Measurements from ENCODE around the gene MYO1D.
"Not testable (repeated sequence)": the region's sequence is repeated elsewhere in the genome, so short reads cannot be mapped to it uniquely, and the experiment has no call there.

The MYO1D gene

GRCh38 chr17:32720671-32721070 is 156.3 kb downstream of the MYO1D start:
- no peak for DNase-seq

DNA sequence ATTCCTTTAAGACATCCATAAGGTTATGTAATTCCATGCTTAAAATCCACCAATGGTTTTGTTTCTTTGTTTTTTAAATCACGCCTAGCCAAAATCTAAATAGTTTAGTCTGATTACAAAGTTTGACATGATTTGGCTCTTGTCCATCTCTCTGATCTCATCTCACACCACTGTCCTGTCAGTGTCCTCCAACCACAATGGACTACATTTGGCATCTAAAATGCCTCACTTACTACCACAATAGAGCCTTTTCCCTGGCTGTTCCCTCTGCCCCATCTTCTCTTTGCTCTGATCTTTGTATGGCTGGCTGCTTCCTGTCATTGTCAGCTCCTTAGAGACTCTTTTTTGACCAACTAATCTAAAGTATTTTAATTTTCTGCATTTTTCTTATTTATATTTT is 157.2 kb downstream of the MYO1D start:
- no peak for DNase-seq

DNA sequence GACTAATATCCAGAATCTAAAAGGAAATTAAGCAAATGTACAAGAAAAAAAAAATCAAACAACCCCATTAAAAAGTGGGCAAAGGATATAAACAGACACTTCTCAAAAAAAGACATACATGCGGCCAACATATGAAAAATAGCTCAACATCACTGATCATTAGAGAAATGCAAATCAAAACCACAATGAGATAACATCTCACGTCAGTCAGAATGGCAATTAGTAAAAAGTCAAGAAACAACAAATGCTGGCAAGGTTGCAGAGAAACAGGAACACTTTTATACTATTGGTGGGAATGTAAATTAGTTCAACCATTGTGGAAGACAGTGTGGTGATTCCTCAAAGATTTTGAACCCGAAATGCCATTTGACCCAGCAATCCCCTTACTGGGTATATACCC is 162.0 kb downstream of the MYO1D start:
- DNase-seq: not testable (repeated sequence)

DNA sequence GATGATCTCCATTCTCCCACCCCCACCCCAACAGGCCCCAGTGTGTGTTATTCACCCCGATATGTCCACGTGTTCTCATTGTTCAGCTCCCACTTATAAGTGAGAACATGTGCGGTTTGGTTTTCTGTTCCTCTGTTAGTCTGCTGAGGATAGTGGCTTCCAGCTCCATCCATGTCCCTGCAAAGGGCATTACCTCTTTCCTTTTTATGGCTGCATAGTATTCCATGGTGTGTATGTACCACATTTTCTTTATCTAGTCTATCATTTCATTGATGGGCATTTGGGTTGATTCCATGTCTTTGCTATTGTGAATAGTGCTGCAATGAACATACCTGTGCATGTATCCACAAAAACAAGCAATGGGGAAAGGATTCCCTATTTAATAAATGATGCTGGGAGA is 162.7 kb downstream of the MYO1D start:
- DNase-seq: not testable (repeated sequence)

- no peak for DNase-seq
These were observed 163.8 kb downstream of the MYO1D start for GRCh38 chr17:32713081-32713480.

GRCh38 chr17:32709562-32709961 is 167.4 kb downstream of the MYO1D start:
- no peak for DNase-seq

GRCh38 chr17:32701871-32702270 is 175.1 kb downstream of the MYO1D start:
- DNase-seq: no peak

GRCh38 chr17:32699247-32699646 is 177.7 kb downstream of the MYO1D start:
- DNase-seq: no peak

GRCh38 chr17:32697728-32698625 is 178.9 kb downstream of the MYO1D start:
- no peak for DNase-seq

GRCh38 chr17:32696426-32696825 is 180.5 kb downstream of the MYO1D start:
- DNase-seq: no peak

GRCh38 chr17:32695864-32696263 is 181.1 kb downstream of the MYO1D start:
- no peak for DNase-seq

DNA sequence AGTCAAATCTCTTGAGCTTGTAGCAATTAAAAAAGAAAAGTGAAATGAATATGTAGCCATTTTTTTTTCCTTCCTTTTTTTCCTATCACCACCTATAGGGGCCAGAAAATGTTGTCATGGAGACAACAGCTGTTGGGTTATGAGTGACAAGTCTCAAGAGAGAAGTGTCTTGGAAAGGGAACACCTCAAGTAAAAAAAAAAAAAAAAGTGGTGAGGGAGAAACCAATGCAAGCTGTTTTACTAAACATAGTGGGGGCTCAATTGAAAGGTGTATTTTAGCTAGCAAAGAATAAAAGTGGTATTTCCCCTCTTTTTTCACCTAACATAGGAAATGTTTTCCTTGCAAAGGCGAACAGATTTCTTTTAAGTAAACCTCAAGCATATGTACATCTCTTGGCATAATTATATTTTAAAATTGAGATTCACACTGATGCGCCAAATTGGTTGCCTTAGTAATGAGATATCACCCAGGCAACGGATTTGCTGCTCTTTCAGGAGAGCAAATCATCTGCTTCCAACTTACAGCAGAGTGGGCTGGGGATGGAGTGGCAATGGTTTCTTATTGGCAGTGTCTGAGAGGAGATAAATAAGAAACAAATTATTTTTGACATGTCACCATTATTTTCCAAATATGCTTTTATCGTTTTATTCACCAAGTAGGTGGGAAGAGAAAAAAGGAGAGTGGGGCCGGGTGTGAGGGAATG is 183.6 kb downstream of the MYO1D start:
- DNase-seq: no peak

GRCh38 chr17:32692179-32692578 is 184.7 kb downstream of the MYO1D start:
- no peak for DNase-seq

GRCh38 chr17:32689348-32689747 is 187.6 kb downstream of the MYO1D start:
- no peak for DNase-seq

GRCh38 chr17:32688221-32688620 is 188.7 kb downstream of the MYO1D start:
- no peak for DNase-seq

DNA sequence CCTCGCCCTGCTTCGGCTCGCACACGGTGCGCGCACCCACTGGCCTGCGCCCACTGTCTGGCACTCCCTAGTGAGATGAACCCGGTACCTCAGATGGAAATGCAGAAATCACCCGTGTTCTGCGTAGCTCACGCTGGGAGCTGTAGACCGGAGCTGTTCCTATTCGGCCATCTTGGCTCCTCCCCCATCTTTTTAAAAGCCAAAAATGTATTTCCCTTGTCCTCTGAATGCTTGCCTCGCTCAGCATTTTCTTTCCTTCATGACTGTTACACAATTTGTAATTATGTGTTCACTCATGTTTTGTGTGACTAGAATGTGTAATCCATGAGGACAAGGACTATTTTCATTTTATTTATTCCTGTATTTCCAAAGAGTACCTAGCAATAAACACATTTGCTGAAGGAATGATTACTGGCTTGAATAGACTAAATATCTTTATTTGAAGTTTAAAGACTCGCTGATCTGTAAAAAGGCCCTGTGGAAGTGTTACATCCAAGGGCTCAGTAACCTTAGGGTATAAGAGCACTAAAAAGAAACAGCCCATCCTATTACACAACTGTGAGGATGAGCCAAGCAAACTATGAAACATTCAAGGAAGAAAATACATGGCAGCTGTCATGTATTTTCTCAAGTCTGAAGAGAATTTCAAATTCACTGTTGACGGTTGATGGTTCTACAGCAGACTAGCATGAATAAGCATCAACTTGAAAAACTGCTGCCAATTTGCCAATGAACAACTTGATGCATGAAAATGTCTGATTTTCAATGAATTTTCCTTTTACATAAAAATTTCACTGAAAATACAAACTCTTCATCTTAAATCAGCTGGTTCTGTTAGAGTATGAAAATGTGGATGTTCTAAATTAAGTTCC is 192.6 kb downstream of the MYO1D start:
- no peak for DNase-seq

- DNase-seq: no peak
These were observed 203.0 kb downstream of the MYO1D start for GRCh38 chr17:32673964-32674363.

DNA sequence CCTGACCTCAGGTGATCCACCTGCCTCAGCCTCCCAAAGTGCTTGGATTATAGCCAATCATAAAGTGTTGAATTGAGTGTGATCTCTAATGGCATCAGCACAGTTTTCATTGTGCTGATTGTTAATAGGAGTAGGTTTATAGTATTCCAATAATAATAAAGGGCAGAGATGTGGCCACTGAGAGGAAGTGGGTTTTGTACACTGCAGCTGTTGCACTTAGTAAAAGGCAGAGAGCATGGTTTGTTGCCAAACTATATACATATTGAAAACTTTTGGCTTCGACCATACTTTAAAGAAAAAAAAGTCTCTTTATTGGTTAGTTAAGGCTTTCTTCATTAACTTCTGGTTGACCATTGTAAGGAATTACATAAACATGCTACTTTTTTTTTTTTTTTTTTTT is 204.2 kb downstream of the MYO1D start:
- no peak for DNase-seq

DNA sequence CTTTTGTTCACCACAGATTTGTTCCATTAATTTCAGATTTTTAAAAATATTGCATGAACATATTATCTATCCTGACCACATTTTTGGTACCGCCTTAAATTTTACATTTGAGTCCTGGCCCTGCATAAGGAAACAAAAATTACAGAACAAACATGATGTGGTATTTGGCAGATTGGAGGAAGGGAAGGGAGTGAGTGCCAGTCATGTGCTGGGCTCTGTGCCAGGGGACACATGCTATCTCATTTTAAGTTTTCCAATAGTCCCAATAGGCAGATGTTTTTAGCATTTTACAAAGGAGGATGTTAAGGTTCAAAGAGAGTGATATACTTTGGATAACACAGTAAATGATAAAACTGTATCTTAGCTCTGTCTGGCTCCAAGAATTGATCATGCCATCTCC is 205.0 kb downstream of the MYO1D start:
- no peak for DNase-seq

DNA sequence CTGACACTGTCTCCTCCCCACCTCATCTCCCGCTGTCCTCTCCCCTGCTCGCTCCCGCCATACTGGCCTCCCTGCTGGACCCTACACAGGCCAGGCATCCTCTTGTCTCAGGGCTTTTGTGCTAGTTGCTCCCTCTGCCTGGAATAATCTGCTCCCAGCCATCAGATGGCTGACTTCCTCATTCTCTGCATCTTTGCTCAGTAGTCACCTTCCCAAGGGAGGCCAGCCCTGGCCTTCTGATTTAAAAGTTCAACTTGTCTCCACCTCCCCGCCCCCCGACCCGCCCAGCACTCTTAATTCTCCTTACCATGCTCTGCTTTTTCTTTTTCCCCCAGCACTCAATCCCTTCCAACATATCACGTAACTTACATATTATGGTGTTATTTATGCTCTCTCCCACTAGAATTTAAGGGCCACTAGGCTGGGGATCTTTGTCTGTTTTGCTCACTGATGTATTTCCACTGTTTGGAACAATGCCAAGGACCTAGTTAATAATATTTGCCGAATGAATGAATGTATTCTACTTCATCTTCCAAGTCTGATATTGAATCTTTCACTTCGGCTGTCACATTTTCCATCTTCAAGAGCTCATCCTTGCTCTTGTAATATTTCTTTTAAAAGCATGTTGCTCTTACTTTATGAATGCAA is 211.9 kb downstream of the MYO1D start:
- no peak for DNase-seq

DNA sequence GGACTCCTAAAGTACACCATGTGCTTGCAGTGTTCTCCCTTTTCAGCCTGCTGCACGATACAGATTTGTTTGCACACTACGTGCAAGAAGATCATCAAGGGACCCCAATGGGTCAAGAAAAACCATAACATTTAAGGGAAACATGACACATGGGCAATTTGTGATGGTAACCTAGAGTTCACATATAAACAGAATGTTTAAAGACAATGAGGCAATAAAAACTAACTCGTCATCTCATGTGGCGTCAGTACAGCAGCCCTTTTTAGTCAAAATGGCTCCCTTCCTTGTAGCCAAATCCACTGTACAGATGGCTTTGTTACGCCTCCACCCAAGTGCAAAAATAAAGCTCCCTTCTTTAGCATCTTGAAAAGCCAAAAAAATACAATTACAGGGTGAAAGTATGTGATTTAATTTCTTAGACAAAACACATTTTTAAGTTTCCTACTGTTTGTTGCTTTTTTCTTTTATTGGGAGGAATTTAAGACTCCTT is 216.4 kb downstream of the MYO1D start:
- no peak for DNase-seq

DNA sequence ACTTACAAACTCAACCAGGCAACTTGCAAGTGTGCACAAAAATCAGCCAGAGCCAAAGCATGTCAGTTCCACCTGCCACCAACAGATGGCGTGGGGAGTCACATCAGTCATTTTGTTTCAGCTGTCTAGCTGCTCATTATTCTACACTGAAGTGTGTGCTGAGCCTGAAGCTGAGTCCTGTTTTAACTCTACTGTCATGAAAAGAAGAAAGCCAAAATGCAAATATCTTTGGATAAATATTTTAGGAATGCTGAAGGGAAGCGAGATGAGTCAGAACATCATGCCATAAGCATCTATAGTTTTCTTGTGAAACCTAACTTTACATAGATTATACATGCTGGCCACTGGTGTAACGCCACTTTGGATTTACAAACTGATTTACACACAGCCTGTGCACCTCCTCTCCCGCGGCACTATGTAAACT is 217.5 kb downstream of the MYO1D start:
- DNase-seq: peak; percentile 66
